NCI-H2227 (cell line): ENCODE measurements around the gene SH3RF3.

ENCODE experiments used
- DNase-seq: peaks from one replicate; lab custom pipeline; 2025; ENCODE audit not compliant: unreplicated experiment; lab: John Stamatoyannopoulos, UW

The SH3RF3 gene

GRCh38 chr2:109277406-109277805 lies 148.4 kb downstream of the SH3RF3 start:
- peak; percentile 3 for DNase-seq

DNA sequence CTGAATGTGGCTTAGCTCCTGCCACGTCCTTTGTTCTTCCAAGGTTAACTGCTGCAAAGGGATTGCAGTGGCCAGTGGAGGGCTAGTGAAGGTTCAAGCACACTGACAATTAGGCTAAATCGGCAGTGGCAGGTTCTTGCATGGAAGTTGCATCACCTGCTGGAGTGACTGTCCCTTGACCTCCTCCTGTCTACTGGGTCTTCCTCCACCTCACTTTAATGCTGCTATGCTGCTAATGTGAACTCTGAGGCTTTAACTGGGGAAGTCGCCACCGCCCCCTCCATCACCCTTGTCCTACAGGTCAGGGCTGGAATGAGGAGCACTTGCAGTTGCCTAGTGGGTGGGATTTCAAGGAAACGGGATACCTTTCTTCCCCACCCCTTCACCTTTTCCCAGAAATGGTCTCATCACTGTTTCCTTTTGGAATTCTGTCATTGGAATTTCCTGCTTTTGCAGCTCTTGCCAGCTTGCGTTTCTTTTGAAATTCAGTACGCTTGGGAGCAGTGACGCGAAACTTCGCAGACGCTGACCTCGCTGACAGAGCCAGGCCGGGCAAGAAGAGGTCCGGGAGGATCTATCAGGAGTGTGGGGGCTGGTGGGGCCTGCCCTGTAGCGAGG lies 150.3 kb downstream of the SH3RF3 start:
- DNase-seq = no peak

GRCh38 chr2:109280804-109281203 lies 151.8 kb downstream of the SH3RF3 start:
- DNase-seq = no peak

- DNase-seq = no peak
These were observed 153.4 kb downstream of the SH3RF3 start for GRCh38 chr2:109282360-109282759.

DNA sequence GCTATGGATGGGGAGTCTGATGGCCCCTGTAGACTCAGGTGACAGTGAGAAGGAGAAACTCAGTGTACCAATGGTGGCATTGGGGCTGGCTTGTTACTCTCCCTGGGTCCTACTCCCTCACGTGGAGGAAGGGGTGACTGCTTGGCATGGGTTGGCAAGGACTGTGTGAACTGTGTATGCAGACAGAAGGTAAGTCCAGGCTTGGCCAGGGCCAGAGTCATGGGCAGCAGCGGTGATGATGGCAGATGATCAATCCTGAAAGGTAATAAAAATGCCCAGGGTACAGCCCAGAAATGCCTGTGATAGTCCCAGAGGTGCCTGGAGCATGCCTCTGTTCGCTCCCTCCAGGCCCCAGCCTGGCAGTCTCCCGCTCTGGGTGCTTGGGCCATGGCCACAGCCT lies 153.9 kb downstream of the SH3RF3 start:
- DNase-seq = no peak

DNA sequence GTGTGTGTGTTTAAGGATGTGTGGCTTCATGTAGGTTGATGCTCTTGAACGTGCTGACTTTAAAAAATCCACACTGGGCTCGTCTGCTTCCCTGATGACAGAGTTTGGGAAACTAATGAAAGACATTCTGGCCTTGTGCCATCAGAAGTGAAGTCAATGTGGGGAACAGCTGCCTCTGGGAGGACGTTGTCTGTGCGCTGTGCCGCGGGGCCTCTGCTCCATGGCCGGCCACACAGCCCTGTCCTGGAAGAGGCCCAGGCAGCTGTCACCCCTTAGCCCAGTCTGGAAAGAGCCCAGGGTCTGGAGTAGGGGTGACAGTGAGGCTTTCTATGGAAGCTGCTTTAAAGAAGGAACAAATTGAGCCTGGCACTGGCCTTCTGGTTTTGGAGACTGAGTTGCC lies 155.8 kb downstream of the SH3RF3 start:
- no peak for DNase-seq

GRCh38 chr2:109285244-109285651 lies 156.2 kb downstream of the SH3RF3 start:
- DNase-seq = no peak

DNA sequence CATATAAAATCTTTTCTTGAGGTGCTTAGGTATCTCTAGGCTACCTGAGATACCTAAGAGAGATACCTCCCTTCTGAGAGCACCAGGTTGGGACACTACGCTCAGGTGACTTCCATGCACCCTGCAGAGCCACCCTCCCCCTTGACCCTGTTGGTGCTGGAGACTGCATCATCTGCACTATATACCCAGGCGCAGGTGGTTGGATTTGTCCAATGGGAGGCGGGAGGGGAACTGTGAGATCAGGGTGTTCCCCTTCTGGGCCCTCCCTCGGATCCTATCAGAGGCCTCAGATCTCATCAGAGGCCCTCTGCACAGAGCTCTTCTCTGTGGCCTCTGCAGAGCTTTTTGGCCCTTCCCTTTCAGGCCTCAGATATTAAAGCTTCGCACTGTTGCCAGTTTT lies 158.4 kb downstream of the SH3RF3 start:
- DNase-seq = no peak

- DNase-seq = no peak
These were observed 158.8 kb downstream of the SH3RF3 start for GRCh38 chr2:109287838-109288237.

- DNase-seq = no peak
These were observed 159.8 kb downstream of the SH3RF3 start for GRCh38 chr2:109288544-109289368.

GRCh38 chr2:109289504-109290222 lies 160.7 kb downstream of the SH3RF3 start:
- no peak for DNase-seq

- DNase-seq = no peak
These were observed 162.1 kb downstream of the SH3RF3 start for GRCh38 chr2:109290887-109291643.

DNA sequence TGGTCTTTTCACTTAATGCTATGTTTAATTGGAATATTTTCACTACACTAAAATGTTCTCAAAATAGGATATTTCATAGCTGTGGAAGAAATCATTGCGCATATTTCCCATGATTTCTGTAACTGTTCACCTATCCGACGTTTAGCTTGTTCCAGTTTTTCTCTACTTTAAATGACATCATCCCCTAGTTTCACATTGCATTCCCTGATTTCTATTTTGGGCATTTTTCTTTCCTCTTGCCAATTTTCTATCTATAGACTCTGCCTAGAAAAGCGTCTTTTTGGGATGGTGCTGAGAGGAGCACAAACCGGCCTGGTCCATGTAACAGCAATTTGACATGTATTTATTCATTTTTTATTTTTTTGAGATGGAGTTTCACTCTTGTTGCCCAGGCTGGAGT lies 163.4 kb downstream of the SH3RF3 start:
- DNase-seq = no peak

DNA sequence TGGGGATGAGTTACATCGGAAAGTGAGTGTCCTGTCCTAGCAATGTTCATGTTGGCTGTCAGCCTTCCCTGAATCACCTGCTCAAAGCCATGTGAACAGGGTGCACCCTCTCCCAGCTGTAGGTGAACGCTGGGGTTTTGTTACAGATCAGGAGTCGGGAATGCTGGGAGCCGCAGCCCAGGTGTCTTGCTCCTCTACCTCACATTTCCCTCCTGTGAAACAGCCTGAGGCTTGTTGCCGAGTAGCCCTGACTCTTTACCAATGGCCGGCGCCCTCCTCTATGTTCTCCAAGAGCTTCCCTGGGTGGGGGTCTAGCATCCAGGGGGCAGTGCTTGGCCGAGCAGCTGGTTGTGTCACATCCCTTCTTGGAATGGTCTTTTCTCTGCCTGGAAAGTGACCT lies 164.7 kb downstream of the SH3RF3 start:
- DNase-seq = no peak

GRCh38 chr2:109294523-109294922 lies 165.5 kb downstream of the SH3RF3 start:
- DNase-seq = no peak

GRCh38 chr2:109295070-109295780 lies 166.2 kb downstream of the SH3RF3 start:
- DNase-seq = no peak

- no peak for DNase-seq
These were observed 166.7 kb downstream of the SH3RF3 start for GRCh38 chr2:109295781-109296117.

DNA sequence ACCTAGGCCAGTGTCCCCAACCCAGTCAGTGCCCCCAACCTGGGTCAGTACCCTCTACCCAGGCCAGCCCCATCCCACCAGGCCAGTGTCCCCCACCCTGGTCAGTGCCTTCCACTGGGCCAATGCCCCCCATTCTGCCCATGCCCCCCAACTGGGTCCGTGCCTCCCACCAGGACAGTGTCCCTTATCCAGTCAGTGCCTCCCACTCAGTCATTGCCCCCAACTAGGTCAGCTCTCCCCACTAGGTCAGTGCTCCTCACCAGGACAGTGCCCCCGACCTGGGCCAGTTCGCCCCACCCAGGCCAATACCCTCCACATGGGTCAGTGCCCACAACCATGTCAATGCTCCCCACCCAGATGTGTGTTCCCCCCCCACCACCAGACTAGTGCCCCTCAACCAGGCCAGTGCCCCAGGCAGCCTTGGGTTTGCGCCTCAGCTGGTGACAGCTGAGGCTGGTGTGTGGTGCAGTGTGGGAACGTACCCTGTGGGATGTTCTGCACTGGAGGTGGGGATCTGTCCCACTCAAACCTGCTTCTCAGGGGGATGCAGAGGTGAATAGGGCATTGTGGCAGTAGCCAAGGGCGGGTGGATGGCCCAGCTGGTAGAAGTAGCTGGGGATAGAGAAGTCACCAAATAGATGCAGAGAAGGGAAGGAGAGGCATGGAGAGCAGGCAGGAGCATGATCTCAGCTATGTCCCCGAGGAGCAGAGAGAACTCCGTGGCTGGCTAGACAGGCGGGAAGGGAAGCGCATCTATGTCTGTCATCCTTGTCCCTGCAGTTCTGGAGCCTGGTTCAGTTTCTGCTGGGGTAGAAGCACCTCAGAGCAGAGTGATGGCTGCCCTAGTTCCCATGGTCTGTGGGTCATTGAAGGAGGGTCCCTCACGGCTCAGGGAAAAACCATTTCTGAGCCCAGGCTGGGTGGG lies 168.8 kb downstream of the SH3RF3 start:
- DNase-seq = no peak

DNA sequence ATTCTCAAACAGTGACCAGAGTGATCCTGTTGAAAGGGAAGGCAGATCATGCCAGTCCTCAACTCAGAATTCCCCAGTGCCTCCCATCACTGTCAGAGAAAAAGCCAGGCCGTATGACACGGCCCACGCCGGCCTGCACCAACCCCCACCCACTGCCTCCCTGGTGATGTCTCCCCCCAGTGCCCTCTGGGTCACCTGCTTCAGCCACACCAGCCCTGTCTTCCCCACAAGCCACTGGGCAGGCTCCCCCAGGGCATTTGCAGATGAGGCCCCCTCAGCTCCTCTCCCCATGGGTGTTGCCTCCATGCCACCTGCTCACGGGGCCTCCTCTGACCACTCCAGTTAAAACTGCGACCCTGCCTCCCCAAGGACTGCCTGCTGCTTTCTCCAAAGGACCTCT lies 169.8 kb downstream of the SH3RF3 start:
- DNase-seq = no peak

DNA sequence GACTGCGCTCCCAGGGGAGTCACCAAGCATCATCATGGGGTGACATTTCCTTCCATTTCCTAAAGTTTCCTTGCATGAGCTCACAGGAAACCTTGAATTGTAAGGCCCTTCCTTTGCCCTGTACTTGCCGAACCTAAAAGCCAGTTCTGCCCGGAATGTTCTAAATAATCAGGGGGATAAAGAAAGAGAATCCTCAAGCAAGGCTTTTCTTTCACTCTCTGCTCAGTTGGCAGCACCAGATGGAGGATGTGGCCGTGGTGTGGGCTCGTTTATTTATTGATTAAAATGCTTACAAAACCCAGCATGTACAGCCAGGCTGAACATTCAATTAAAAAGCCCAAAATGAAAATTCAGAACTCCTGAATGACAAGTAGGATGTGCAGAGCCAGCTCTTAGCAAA lies 170.5 kb downstream of the SH3RF3 start:
- no peak for DNase-seq
